Karpas-422 (cell line): ENCODE results near the gene NPAS3. TPM values are rescaled to one million over a fixed set of nuclear protein-coding genes. Genes with fewer than 3 reads are reported as not detected.

Experiments
- DNase-seq: peaks from one replicate; pipeline ENCODE4 v3.0.0-alpha.2; 2015
- H2AFZ ChIP-seq: fragments of 200-600 bp; sonication (generic); 2 replicates; pipeline ENCODE4 v1.6.1; 2014; ENCODE audit warnings: antibody characterized with exemption, low read length, mixed read lengths
- H3K27ac ChIP-seq: fragments of 200-600 bp; sonication (generic); 2 replicates; pipeline ENCODE4 v1.5.1; 2014; ENCODE audit warnings: mild to moderate bottlenecking, low read length, moderate library complexity
- H3K27me3 ChIP-seq: fragments of 200-600 bp; sonication (generic); 2 replicates; pipeline ENCODE4 v1.6.1; 2014; ENCODE audit warnings: low read length, mixed read lengths
- H3K36me3 ChIP-seq: fragments of 200-600 bp; sonication (generic); 2 replicates; pipeline ENCODE4 v1.6.1; 2014; ENCODE audit warnings: low read length, mixed read lengths; ENCODE audit not compliant: insufficient read depth
- H3K4me1 ChIP-seq: fragments of 200-600 bp; sonication (generic); 2 replicates; pipeline ENCODE4 v1.6.1; 2014; ENCODE audit warnings: mild to moderate bottlenecking, low read length, mixed read lengths
- H3K4me2 ChIP-seq: fragments of 200-600 bp; sonication (generic); 2 replicates; pipeline ENCODE4 v1.6.1; 2014; ENCODE audit warnings: low read length, low read depth, mild to moderate bottlenecking; ENCODE audit not compliant: poor library complexity, severe bottlenecking
- H3K4me3 ChIP-seq: fragments of 200-600 bp; sonication (generic); 2 replicates; pipeline ENCODE4 v1.5.1; 2014; ENCODE audit warnings: mild to moderate bottlenecking, antibody characterized with exemption, low read length, mixed read lengths
- H3K79me2 ChIP-seq: fragments of 200-600 bp; sonication (generic); 2 replicates; pipeline ENCODE4 v1.6.1; 2014; ENCODE audit warnings: mild to moderate bottlenecking, low read length, mixed read lengths
- H3K9ac ChIP-seq: fragments of 200-600 bp; sonication (generic); 2 replicates; pipeline ENCODE4 v1.6.0; 2014; ENCODE audit warnings: low read length
- H3K9me2 ChIP-seq: fragments of 200-600 bp; sonication (generic), shearing (Covaris generic); replicated peaks from 2 replicates; pipeline ENCODE4 v1.6.0; 2014; ENCODE audit warnings: mild to moderate bottlenecking, low read length, moderate library complexity; ENCODE audit not compliant: insufficient read depth
- H3K9me3 ChIP-seq: fragments of 300-700, 200-600 bp; sonication (generic); 2 replicates; pipeline ENCODE4 v1.6.1; 2014; ENCODE audit warnings: low read length, mixed read lengths
- H4K20me1 ChIP-seq: fragments of 200-600 bp; sonication (generic); 2 replicates; pipeline ENCODE4 v1.6.1; 2014; ENCODE audit warnings: mild to moderate bottlenecking, antibody characterized with exemption, low read length, low read depth; ENCODE audit not compliant: insufficient read depth
- total RNA-seq: library from RNA; depleted of rRNA; stranded (reverse); fragments of >200 nt; shearing (Covaris generic); gene quantifications from 2 replicates; pipeline ENCODE4 v1.2.3, GENCODE V29; 2014; ENCODE audit warnings: low replicate concordance

NPAS3 gene
- total RNA-seq, 1 experiment from 2014 or later: 1.6 TPM

DNA sequence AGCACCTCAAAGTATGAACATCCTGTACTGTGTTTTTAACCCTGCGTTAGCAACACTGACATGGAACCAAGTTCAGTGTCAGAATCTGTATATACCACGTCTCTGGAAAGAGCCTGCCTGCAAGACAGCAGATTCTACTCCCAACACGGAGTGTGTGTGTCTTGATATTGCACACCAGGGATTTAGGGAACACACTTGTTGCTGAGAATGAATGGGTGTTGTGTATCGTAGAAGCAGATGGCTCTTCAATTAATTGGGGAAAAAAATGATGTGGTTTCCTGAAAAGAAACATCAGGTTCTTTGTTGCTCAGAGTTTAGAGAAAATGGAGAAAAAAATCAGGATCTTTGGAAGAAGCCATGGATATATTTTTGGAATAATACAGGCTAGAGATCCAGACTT lies 841.4 kb downstream of the NPAS3 start:
- no peaks in the 10 kb centered on the region for H3K9me3 ChIP-seq
- peaks cover 53% of the 10 kb centered on the region for H3K4me1 ChIP-seq
- H3K36me3 ChIP-seq: no peaks in the 10 kb centered on the region
- DNase-seq: no peak
- no peak overlapping the region for H3K27ac ChIP-seq
- H4K20me1 ChIP-seq: no peaks in the 10 kb centered on the region
- H3K9me2 ChIP-seq: no peaks in the 10 kb centered on the region; the same call in 1 of the 2 replicates
- no peaks in the 10 kb centered on the region for H3K27me3 ChIP-seq
- H2AFZ ChIP-seq: no peak overlapping the region
- H3K4me2 ChIP-seq: no peak overlapping the region
- no peak overlapping the region for H3K4me3 ChIP-seq
- H3K79me2 ChIP-seq: no peaks in the 10 kb centered on the region
- H3K9ac ChIP-seq: no peak overlapping the region

DNA sequence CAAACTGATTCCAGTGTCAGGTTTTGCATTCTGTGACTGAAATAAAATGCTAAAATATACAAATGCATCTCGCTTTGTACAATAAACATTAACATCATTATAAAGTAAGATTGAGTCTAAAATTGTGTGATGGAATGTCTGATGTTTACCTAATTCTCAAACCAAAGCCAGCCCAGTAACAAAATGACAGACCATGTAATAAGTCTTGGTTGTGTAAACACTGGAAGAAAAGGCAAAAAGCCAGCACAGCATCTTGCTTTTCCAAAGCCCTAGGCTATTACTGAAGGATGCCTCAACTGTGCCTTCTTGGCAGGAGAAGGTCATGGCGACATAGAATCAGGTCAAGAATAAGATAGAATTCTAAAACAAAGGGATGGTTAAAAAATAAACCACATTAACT lies 842.6 kb downstream of the NPAS3 start:
- H3K9ac ChIP-seq: no peak overlapping the region
- H3K79me2 ChIP-seq: no peaks in the 10 kb centered on the region
- no peaks in the 10 kb centered on the region; the same call in 1 of the 2 replicates for H3K9me2 ChIP-seq
- H2AFZ ChIP-seq: no peak overlapping the region
- no peaks in the 10 kb centered on the region for H3K9me3 ChIP-seq
- no peaks in the 10 kb centered on the region for H3K27me3 ChIP-seq
- no peaks in the 10 kb centered on the region for H3K36me3 ChIP-seq
- H3K27ac ChIP-seq: no peak overlapping the region
- no peak overlapping the region for H3K4me2 ChIP-seq
- H4K20me1 ChIP-seq: no peaks in the 10 kb centered on the region
- peaks cover 51% of the 10 kb centered on the region for H3K4me1 ChIP-seq
- H3K4me3 ChIP-seq: no peak overlapping the region
- DNase-seq: no peak

DNA sequence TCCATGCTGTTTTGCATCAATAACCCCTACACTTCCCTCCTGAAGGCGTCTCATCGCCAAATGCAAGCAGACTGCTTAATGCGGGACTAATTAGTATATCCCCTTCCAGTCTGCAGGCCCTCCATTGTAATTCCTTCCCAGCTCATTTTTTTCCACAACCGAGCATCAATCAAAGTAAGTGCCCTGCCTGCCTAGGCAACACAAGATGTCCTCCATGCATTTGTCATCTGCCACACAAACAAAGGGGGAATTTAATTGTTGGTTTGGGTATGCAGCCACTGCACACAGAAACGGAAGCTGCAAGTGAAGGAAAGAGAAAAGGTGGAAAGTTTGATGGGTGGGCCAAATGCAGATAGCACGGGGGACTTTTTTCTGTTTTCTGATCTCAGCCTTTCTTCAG lies 844.2 kb downstream of the NPAS3 start:
- Histone ChIP-seq H2AFZ (no peak overlapping the region), H3K9me3 (no peaks in the 10 kb centered on the region), H3K27me3 (no peaks in the 10 kb centered on the region), H3K4me1 (peaks cover 63% of the 10 kb centered on the region), H3K36me3 (no peaks in the 10 kb centered on the region), H3K9me2 (no peaks in the 10 kb centered on the region; the same call in 1 of the 2 replicates), H3K4me2 (no peak overlapping the region), H3K4me3 (no peak overlapping the region), H3K9ac (no peak overlapping the region), H3K27ac (no peak overlapping the region), H4K20me1 (no peaks in the 10 kb centered on the region), H3K79me2 (no peaks in the 10 kb centered on the region)
- no peak for DNase-seq

DNA sequence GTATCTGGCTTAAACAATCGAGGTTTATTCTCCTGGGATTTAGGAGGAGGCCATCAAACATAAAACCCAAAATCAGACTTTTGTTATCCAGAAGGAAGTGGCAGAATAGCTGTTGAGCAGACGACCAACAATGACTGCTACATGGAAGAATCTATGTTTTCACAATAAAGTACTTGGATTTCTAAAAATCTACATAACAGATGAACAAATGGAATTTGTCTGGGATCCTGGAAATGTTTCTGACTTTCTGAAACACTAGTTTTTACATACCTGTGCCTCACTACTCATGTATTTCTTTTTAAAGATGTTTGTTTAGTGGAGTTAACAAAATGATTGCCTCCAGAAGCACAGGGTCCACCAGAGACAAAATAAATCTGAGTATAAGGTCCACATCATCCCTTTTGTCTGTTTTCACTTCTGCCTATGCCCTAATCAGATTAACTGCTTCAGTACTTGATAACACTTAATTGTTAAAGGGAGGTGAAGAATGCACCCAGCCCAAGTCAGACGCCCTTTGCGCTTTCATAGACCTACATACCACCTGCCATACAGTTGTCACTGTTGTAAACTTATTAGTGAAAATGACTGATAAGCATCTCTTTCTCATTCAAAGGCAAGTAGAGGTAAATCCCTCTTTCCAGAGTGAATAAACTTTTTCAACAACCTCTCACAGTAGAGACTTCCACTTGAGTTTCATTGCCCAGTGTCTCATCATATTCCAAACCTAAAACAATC lies 847.6 kb downstream of the NPAS3 start:
- no peak overlapping the region for H3K9ac ChIP-seq
- no peak overlapping the region for H3K4me2 ChIP-seq
- H3K4me3 ChIP-seq: no peak overlapping the region
- no peaks in the 10 kb centered on the region for H3K36me3 ChIP-seq
- H3K27ac ChIP-seq: no peak overlapping the region
- no peaks in the 10 kb centered on the region for H3K9me3 ChIP-seq
- peaks cover 70% of the 10 kb centered on the region for H3K4me1 ChIP-seq
- no peaks in the 10 kb centered on the region for H3K9me2 ChIP-seq
- H2AFZ ChIP-seq: peak overlapping the region; percentile 19; the same call in 1 of the 2 replicates
- no peaks in the 10 kb centered on the region for H3K79me2 ChIP-seq
- H3K27me3 ChIP-seq: no peaks in the 10 kb centered on the region
- H4K20me1 ChIP-seq: no peaks in the 10 kb centered on the region
- DNase-seq: no peak

DNA sequence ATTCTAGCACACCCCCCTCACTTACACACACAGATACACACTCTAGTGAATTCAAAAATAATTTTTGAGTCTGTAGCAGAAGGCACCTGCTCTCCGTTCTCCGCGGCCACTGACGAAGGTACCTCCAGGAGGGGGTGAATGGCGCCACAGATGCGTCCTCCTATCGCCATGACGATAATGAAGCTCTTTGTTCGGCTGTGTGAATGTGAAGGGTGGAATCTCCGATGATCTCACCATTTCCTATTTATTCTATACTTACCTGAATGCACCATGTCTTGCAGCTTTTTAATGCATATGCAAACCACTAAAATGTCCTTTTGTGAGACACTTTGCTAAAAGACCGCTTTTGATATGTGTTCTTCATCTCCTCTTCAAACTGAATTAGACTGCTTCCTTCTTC lies 849.5 kb downstream of the NPAS3 start:
- H3K27ac ChIP-seq: peak overlapping the region; percentile 70
- H3K9me2 ChIP-seq: no peaks in the 10 kb centered on the region
- no peak overlapping the region for H3K4me2 ChIP-seq
- H3K9me3 ChIP-seq: no peaks in the 10 kb centered on the region
- H2AFZ ChIP-seq: peak overlapping the region; percentile 53
- no peaks in the 10 kb centered on the region for H3K27me3 ChIP-seq
- H3K4me3 ChIP-seq: no peak overlapping the region
- H4K20me1 ChIP-seq: no peaks in the 10 kb centered on the region
- no peak overlapping the region for H3K9ac ChIP-seq
- DNase-seq: no peak
- H3K79me2 ChIP-seq: no peaks in the 10 kb centered on the region
- H3K36me3 ChIP-seq: no peaks in the 10 kb centered on the region
- peaks cover 83% of the 10 kb centered on the region for H3K4me1 ChIP-seq

DNA sequence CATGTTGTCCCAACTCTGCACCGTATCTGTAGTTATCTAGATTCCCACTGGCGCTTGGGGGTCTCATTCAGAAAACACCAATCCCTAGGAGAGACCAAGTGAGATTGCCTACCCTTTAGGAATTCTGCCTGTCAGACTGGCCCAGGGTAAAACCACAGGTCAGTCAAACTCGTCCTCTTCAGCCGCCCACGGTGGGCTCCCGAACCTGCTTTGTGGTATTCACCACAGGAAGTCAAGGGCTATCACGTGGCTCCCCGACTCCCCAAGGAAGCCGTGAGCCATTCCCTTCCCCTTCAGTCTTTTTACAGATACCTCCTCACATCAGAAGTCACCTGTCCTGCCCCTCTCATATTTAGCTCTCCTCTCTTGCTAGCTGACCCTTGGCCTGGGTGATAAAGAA lies 852.3 kb downstream of the NPAS3 start:
- H3K9me3 ChIP-seq: no peaks in the 10 kb centered on the region
- peak overlapping the region; percentile 70 for H3K9ac ChIP-seq
- H4K20me1 ChIP-seq: no peaks in the 10 kb centered on the region
- H2AFZ ChIP-seq: peak overlapping the region; percentile 7
- H3K36me3 ChIP-seq: no peaks in the 10 kb centered on the region
- H3K4me1 ChIP-seq: peaks cover 82% of the 10 kb centered on the region
- H3K4me3 ChIP-seq: peak overlapping the region; percentile 22
- H3K27ac ChIP-seq: peak overlapping the region; percentile 96
- no peaks in the 10 kb centered on the region for H3K79me2 ChIP-seq
- no peaks in the 10 kb centered on the region for H3K9me2 ChIP-seq
- no peaks in the 10 kb centered on the region for H3K27me3 ChIP-seq
- H3K4me2 ChIP-seq: peak overlapping the region; percentile 66
- DNase-seq: no peak

GRCh38 chr14:33792009-33792719 lies 853.5 kb downstream of the NPAS3 start:
- Histone ChIP-seq H2AFZ (no peak overlapping the region), H3K27ac (peak overlapping the region; percentile 96), H4K20me1 (no peaks in the 10 kb centered on the region), H3K36me3 (no peaks in the 10 kb centered on the region), H3K9me3 (no peaks in the 10 kb centered on the region), H3K4me2 (peak overlapping the region; percentile 66), H3K9ac (peak overlapping the region; percentile 70), H3K79me2 (no peaks in the 10 kb centered on the region), H3K4me1 (peaks cover 75% of the 10 kb centered on the region), H3K27me3 (no peaks in the 10 kb centered on the region), H3K9me2 (no peaks in the 10 kb centered on the region), H3K4me3 (peak overlapping the region; percentile 48)
- peak; percentile 97 for DNase-seq

DNA sequence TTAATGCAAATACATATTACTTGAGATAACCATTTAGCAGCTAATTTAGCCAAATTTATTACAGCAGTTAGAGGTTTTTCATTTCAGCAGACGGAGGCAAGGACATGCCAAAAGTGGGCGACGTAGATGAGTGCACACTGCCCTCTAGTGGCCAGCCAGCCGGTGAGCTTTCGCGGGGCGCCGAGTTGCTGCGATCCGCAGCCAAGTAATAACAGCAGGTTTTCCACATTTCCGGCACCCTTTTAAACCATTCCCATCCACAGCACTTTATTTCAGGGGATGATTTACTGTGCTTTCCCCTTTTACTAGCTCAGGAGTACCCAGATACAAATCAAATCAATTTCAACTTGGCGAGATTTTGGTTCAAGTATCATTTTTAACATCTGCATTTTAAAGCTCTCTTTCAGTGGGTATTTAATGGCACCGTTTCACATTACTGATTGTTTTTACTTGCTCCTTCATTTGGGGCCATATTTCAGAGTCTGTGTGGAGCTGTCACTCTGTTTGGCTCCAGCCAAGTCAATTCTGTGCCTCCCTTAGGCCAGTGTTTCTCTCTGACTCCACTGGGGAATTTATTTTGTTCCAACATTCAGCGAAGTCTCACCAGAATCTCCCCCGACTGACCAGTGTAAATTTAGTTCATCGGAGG lies 854.2 kb downstream of the NPAS3 start:
- no peaks in the 10 kb centered on the region for H3K36me3 ChIP-seq
- H3K4me3 ChIP-seq: peak overlapping the region; percentile 48
- peak overlapping the region; percentile 96 for H3K27ac ChIP-seq
- no peaks in the 10 kb centered on the region for H3K9me3 ChIP-seq
- H3K79me2 ChIP-seq: no peaks in the 10 kb centered on the region
- no peaks in the 10 kb centered on the region for H3K27me3 ChIP-seq
- H3K9me2 ChIP-seq: no peaks in the 10 kb centered on the region
- H3K9ac ChIP-seq: peak overlapping the region; percentile 70
- no peaks in the 10 kb centered on the region for H4K20me1 ChIP-seq
- peak overlapping the region; percentile 92 for H2AFZ ChIP-seq
- H3K4me1 ChIP-seq: peaks cover 69% of the 10 kb centered on the region
- H3K4me2 ChIP-seq: peak overlapping the region; percentile 66
- DNase-seq: peak; percentile 98
